Urothelium cell line (cell line): ENCODE measurements around the gene RINT1.

Experiments
- DNase-seq: peaks from one replicate; pipeline ENCODE4 v3.0.0; 2011; ENCODE audit warnings: low spot score, mixed read lengths
- FAIRE-seq: peaks from 2 replicates; lab custom pipeline; 2011; peaks lifted over from hg19 to GRCh38; lab: Jason Lieb, UNC

Gene RINT1

GRCh38 chr7:105530546-105530945 lies 1.5 kb upstream of the RINT1 start:
- DNase-seq (no peak), FAIRE-seq (no peak)

DNA sequence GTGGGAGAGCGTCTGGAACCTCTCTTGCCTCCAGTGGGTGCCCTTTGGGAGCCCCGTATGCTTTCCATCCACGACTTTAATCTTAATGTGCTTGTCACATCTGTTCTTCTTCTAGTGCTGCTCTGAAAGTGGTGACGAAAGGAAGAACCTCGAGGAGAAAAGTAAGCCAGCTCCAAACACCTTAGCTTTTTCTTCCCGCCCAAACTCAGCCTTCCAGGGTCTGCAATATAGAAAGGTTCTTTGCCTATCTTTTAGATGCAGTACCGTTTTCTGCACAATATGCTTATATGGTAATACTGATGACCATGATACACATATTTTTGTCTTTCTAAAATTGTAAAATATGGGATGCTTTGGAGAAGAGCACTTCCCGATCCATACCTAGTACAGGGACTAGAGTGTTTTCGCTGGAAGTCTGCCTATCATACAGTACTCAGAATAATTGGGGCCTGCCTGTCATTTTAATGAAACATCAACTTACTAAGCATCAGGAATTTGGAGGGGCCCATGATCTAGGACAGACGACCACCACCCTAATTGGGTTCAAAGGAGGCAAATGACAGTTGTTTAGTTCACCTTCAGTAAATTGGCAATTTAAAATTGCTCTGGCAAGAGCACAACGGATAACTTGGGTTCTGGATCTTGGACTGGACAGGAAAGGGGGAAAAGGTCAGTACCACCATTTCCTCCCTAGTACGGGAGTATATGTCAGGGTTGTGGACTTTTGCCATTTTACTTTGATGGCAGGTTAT lies 884 bp downstream of the RINT1 start:
- DNase-seq: no peak
- FAIRE-seq: no peak

DNA sequence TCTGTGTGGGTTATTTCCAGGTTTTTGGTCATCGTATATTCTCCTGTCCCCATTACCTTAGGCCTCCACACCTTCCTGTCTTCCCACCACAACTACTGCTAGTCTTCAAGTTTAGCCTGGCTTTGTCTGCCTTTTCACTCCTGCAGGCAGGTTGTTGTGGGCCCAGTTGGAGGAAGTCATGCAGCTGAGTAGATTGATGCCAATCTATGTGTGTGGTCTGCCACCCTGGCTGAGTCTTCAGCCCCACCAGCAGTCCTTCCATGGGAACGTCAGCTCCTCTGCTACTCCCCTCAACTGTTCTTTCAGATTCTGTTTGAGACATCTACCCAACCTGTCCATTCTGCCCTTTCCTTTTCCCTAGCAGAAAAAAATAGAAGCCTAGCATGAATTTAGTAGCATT lies 6.3 kb downstream of the RINT1 start:
- DNase-seq (no peak), FAIRE-seq (no peak)

DNA sequence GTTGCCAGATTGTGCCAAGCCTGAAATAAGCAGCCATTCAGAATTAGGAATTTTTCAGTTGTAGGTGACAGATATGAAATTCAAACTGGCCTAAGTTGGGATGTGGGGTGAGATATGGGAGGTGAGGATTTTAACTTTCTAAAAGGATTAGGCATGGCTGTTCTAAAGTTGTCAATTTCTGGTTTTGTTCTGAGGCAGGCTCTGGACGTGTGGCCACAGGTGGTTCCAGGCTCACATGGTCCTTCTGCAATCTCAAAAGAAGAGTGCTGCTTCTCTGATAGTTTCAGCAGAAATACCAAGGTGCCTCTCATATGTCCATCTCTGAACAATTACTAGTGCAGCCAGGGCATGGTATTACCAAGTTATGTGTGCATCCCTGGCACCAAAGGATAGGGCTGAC lies 27.9 kb downstream of the RINT1 start:
- FAIRE-seq: no peak
- no peak for DNase-seq

- FAIRE-seq: no peak
- no peak for DNase-seq
Measured at GRCh38 chr7:105565190-105565589, 33.2 kb downstream of the RINT1 start.

DNA sequence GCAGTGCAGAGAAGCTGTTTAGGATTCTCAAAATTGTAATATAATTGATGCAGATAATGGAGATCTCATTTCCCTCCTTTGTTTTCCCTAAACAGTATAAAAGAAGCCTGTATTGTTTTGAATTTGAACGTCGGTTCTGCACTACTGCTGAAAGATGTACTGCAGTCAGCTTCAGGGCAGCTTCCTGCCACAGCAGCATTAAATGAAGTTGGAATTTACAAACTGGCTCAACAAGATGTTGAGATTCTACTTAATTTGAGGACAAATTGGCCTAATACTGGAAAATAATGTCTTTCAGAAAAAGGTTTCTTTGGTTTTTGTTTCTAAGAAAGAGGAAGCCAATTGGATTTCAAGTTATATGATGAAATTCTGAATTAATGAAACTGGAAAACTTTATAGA lies 35.0 kb downstream of the RINT1 start:
- no peak for DNase-seq
- no peak for FAIRE-seq

- FAIRE-seq (no peak), DNase-seq (no peak)
Measured at GRCh38 chr7:105567821-105568220, 35.8 kb downstream of the RINT1 start.

DNA sequence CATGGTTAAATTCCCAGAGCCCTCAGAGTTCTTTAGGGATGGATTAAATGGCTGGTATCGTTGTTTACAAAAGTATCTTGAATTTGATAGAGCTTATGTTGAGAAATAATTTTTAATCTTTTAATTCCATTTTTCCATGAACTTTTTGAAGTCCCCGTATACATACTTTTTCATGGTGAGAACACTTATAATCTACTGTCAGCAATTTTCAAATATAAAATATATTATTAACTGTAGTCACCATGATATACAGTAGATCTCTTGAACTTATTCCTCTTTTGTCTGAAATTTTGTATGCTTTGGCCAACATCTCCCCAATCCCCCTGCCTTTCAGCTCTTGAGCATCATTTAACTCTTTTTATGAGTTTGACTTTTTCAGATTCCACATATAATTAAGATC lies 39.9 kb downstream of the RINT1 start:
- DNase-seq: no peak
- no peak for FAIRE-seq

GRCh38 chr7:105577251-105577650 lies 45.2 kb downstream of the RINT1 start:
- no peak for FAIRE-seq
- no peak for DNase-seq

GRCh38 chr7:105578496-105578895 lies 46.5 kb downstream of the RINT1 start:
- DNase-seq (no peak), FAIRE-seq (no peak)

GRCh38 chr7:105580022-105580740 lies 48.2 kb downstream of the RINT1 start:
- FAIRE-seq (no peak), DNase-seq (peak; percentile 41)

DNA sequence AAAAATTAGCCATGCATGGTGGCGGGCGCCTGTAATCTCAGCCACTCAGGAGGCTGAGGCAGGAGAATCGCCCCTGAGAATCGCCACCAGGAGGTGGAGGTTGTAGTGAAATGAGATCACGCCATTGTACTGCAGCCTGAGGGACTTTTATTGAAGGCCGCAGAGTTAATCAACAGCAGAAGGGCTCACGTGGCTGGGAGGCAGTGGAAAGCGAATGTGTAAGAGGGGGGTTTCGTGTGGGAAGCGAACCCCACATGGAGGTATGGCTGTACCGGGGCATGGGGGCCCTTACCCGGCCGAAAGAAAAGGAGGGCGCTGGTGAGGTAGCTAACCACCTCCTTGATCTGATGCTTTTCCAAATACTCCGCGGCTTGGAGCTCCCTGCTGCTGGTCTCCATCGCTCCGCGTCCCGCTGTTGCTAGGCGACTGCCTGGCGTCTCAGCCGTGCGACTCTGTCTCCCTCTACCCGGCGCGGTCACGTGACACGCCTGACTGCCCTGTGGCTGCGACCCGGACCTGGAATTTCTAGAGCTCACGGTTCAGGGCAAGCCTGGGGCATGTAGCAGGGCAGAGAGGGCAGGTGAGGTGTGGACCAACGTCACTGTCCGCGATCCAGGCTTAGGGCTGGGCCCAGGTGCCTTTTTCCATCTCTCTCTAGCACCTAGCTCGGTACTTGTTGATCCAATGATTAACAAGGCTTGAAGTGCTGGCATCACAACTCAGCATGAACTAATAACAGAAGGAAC lies 49.2 kb downstream of the RINT1 start, which contains the start of gene EFCAB10:
EFCAB10 (minus strand) TSS at position 428 of the 746 bp plus-strand sequence; CDS start at position 398, 30 bp downstream.
- FAIRE-seq: no peak
- no peak for DNase-seq

DNA sequence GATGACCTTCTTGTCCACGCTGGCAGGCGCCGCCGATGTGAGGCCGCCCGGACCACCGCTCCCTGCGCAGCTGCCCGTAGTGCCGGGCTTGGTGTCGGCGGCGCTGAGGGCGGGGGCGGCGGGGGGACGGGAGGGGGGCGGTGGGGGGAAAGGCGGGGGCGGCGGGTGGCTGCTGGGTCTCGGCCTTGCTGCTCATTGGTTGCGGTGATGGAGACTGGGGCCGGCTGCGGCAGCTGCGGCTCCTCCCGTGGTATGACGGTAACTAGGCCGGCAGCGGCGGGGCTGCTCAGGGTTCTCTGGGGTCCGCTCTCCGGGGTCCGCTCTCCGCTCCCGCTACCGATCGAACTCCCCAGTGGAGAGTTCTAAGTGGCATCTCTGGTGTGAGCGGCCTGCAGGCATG lies 51.1 kb downstream of the RINT1 start:
- DNase-seq (no peak), FAIRE-seq (no peak)

DNA sequence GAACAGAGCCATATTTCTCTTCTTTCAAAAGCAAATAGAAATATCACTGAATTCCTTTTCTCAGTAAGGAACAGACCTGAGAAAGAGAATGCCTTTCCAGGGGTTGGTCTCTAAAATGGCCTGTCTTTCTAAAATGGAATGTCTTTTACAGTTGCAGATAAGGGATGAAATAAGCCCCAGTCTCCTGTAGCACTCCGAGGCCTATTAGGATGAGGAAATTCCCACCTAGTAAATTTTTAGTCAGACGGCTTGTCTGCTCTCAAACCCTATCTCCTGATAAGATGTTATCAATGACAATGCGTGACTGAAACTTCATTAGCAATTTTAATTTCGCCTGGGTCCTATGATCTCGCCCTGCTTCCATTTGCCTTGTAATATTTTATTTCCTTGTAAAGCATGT lies 52.2 kb downstream of the RINT1 start:
- DNase-seq: no peak
- FAIRE-seq: no peak

GRCh38 chr7:105585850-105586500 lies 54.0 kb downstream of the RINT1 start:
- DNase-seq: no peak
- FAIRE-seq: no peak

DNA sequence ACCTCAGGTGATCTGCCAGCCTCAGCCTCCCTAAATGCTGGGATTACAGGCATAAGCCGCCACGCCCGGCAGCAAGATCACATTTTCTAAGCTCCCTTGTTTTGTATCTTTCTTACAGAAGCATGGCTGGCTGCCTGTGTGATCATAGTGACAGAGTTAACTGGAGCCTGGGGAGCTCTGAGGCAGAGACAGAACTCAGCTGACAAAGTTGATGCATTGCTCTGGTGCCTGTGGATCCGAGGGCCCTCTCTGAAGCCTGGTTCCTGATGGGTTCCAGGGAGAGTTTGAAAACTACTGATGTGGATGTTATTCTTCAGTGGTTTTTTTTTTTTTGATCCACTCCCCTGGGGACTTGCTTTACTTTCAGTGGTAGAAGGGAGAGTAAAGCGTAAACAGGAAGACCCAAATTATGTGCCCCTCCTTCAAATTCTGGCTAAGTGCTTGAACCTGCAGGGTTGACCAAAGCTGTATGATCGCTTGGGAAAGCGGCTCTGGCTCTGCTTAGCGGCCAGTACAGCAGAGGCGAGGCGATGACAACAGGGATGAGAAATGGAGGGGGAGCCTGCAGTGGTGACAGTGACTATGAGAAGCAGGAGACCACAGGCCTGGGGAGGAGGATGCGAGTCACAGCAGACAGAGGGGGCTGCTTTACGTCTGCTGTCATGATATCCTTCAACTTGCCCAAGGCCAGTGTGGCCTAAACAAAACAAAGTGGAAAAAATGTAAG lies 56.1 kb downstream of the RINT1 start:
- FAIRE-seq (no peak), DNase-seq (no peak)

- DNase-seq (peak; percentile 89), FAIRE-seq (peak; percentile 93)
Measured at GRCh38 chr7:105589356-105590077, 57.5 kb downstream of the RINT1 start.

GRCh38 chr7:105590793-105591192 lies 58.8 kb downstream of the RINT1 start:
- DNase-seq: no peak
- no peak for FAIRE-seq

DNA sequence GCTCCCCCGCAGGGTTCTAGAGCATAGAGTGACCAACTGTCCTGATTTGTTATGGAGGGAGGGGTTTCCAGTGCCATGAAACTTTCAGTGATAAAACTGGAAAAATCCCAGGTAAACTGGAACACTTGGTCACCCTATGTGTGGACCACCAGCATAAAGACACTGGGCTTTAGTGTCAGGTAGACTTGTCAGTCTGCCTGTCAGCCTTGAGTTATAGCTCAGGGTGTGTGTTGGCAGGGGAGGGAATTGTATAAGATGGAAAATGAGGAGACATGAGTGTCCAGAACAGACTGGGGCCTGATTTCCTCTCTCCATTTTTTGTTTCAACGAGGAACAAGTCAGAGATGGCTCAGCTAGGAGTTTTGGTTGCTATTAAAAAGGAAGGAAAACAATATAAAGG lies 59.5 kb downstream of the RINT1 start:
- DNase-seq (no peak), FAIRE-seq (no peak)

DNA sequence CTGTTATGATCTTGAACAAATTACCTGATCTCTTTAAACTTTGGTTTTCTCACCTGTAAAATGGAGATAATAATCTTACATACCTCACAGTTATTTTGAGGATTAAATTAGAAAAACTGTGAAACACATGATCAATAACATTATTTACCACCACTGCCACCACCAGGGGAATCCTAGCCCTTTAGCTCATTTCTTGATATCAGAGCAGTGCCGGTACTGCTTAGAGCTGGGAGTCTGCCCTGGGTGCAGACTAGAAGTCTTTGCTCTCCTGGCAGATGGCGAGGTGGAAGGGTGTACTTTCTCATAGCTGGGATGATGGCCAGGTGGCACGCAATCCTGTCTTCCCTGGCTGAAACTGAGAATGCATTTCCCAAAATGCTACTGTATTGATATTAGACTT lies 62.0 kb downstream of the RINT1 start:
- DNase-seq: no peak
- FAIRE-seq: no peak
